GM23338 (cell line): ENCODE measurements around the gene CYP26C1. TPM values are rescaled to one million over a fixed set of nuclear protein-coding genes. Genes with fewer than 3 reads are reported as not detected.

Experiments used
- ATAC-seq: fragments of 200-7000 bp; cut with Tn5 transposase; 3 replicates; pipeline ENCODE4 v1.9.1; 2020
- DNase-seq: peaks from one replicate; pipeline ENCODE4 v3.0.0-alpha.2; 2015; ENCODE audit warnings: low spot score
- H2AFZ ChIP-seq: fragments of 200-600 bp; sonication (generic); 2 replicates; pipeline ENCODE4 v1.8.0; 2016; ENCODE audit warnings: antibody characterized with exemption, mild to moderate bottlenecking, moderate library complexity
- H3F3A ChIP-seq: fragments of 200-600 bp; sonication (generic); replicated peaks from 2 replicates; pipeline ENCODE4 v1.8.0; 2017; ENCODE audit warnings: antibody characterized with exemption, mixed run types, low read depth
- H3K27ac ChIP-seq: fragments of 200-600 bp; sonication (generic); 2 replicates; pipeline ENCODE4 v1.6.1; 2016; ENCODE audit warnings: low read depth
- H3K27me3 ChIP-seq: fragments of 200-600 bp; sonication (generic); 2 replicates; pipeline ENCODE4 v1.8.0; 2016; ENCODE audit warnings: mild to moderate bottlenecking, mixed run types, moderate library complexity; ENCODE audit not compliant: insufficient read depth
- H3K36me3 ChIP-seq: fragments of 200-600 bp; sonication (generic); 2 replicates; pipeline ENCODE4 v1.8.0; 2016; ENCODE audit warnings: mild to moderate bottlenecking; ENCODE audit not compliant: insufficient read depth
- H3K4me1 ChIP-seq: fragments of 200-600 bp; sonication (generic); 2 replicates; pipeline ENCODE4 v1.8.0; 2016; ENCODE audit warnings: mild to moderate bottlenecking, moderate library complexity; ENCODE audit not compliant: insufficient read depth
- H3K4me2 ChIP-seq: fragments of 200-600 bp; sonication (generic); 2 replicates; pipeline ENCODE4 v1.7.1; 2017; ENCODE audit warnings: mixed run types
- H3K4me3 ChIP-seq: fragments of 200-600 bp; sonication (generic); 2 replicates; pipeline ENCODE4 v1.6.1; 2016; ENCODE audit warnings: mixed run types
- H3K79me2 ChIP-seq: fragments of 200-600 bp; sonication (generic); replicated peaks from 2 replicates; pipeline ENCODE4 v1.8.0; 2017; ENCODE audit warnings: mild to moderate bottlenecking; ENCODE audit not compliant: insufficient read depth
- H3K9me2 ChIP-seq: fragments of 200-600 bp; sonication (generic); 2 replicates; pipeline ENCODE4 v1.8.0; 2017; ENCODE audit not compliant: insufficient read depth
- H4K20me1 ChIP-seq: fragments of 200-600 bp; sonication (generic); replicated peaks from 2 replicates; pipeline ENCODE4 v1.8.0; 2017; ENCODE audit warnings: mild to moderate bottlenecking; ENCODE audit not compliant: insufficient read depth
- H3K27ac Mint-ChIP-seq: 2 replicates; pipeline ENCODE4 v1.8.0; 2020; ENCODE audit warnings: inconsistent platforms, mild to moderate bottlenecking, moderate library complexity, mixed read lengths
- H3K27me3 Mint-ChIP-seq: 3 replicates; pipeline ENCODE4 v1.8.0; 2022; ENCODE audit warnings: low read depth, mild to moderate bottlenecking, moderate library complexity, mixed read lengths, inconsistent platforms; ENCODE audit not compliant: insufficient read depth, poor library complexity
- H3K36me3 Mint-ChIP-seq: 3 replicates; pipeline ENCODE4 v1.8.0; 2021; ENCODE audit warnings: low read depth, mild to moderate bottlenecking, inconsistent platforms, moderate library complexity, mixed read lengths
- H3K4me1 Mint-ChIP-seq: 3 replicates; pipeline ENCODE4 v1.8.0; 2020; ENCODE audit warnings: mild to moderate bottlenecking, inconsistent platforms, mixed read lengths
- H3K4me3 Mint-ChIP-seq: 3 replicates; pipeline ENCODE4 v1.8.0; 2021; ENCODE audit warnings: moderate library complexity, mild to moderate bottlenecking, inconsistent platforms, mixed read lengths
- H3K9me3 Mint-ChIP-seq: 3 replicates; pipeline ENCODE4 v1.8.0; 2020; ENCODE audit warnings: moderate library complexity, mild to moderate bottlenecking, inconsistent platforms, mixed read lengths
- EZH2 ChIP-seq: fragments of 200-600 bp; sonication (generic); IDR thresholded peaks from one replicate; pipeline ENCODE4 v1.8.0; 2017; ENCODE audit warnings: antibody characterized with exemption, mild to moderate bottlenecking, low read depth; ENCODE audit not compliant: unreplicated experiment
- JUNB ChIP-seq: IDR thresholded peaks from one replicate; pipeline ENCODE4 v1.6.1; 2016; ENCODE audit warnings: antibody characterized with exemption; ENCODE audit not compliant: unreplicated experiment
- POLR2AphosphoS5 ChIP-seq: IDR thresholded peaks from 2 replicates; pipeline ENCODE4 v1.6.1; 2016; ENCODE audit warnings: antibody characterized with exemption, low read depth
- STAT1 ChIP-seq: IDR thresholded peaks from one replicate; pipeline ENCODE4 v1.6.1; 2016; ENCODE audit warnings: antibody characterized with exemption; ENCODE audit not compliant: unreplicated experiment
- polyA plus RNA-seq: library from polyadenylated mRNA; unstranded; fragments of >200 nt; fragmentation: Nextera tagmentation; extraction: Ambion mirVana; gene quantifications from 2 replicates; pipeline ENCODE4 v1.2.1, GENCODE V29; 2016
- total RNA-seq: library from RNA; depleted of rRNA; stranded (reverse); fragments of >200 nt; shearing (Covaris generic); gene quantifications from 2 replicates; pipeline ENCODE4 v1.2.3, GENCODE V29; 2014
- TF ChIP-seq, protein P1 (sequence below), 2 experiments: fragments of 200-600 bp in 1 of 2; sonication (generic) in 1 of 2; conservative IDR thresholded peaks; 2 replicates each; pipeline versions ENCODE4 v1.5.1 to v1.6.1; 2016 to 2017; ENCODE audit warnings: antibody characterized with exemption in 2 of 2, low read depth in 2 of 2, mild to moderate bottlenecking in 2 of 2, moderate library complexity in 1 of 2
- TF ChIP-seq, protein P2 (sequence below): IDR thresholded peaks from one replicate; pipeline ENCODE4 v1.6.1; 2018; ENCODE audit warnings: antibody characterized with exemption; ENCODE audit not compliant: unreplicated experiment

CYP26C1 gene
- total and polyA plus RNA-seq, 2 experiments from 2014 or later, result 0.24 TPM; not detected in 1

DNA sequence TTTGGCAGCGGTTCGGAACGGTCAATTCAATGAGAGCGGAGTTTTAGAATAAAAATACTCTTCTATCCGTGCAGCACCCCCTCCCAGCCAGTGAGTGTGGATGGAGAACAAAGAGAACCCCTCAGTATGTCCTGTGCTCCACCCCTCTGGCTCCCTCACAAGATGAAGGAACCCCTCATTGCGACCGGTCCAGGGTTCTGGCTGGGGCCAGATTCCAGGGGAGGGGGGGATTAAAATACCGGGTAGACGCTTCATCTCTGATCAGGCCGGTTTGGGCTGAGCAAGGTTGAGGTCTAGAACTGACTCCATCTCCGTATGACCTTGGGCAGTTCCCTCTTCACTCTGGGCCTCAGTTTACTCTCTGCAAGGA lies 5.9 kb downstream of the CYP26C1 start:
- peak overlapping the region; percentile 55; the same call in 1 of the 2 replicates for H3K4me3 ChIP-seq
- no peak for TF ChIP-seq STAT1
- TF ChIP-seq JUNB, result no peak
- TF ChIP-seq EZH2, result peak; percentile 58
- DNase-seq, result no peak
- Mint-ChIP-seq H3K4me3 (peak overlapping the region; percentile 50), H3K9me3 (no peaks in the 10 kb centered on the region; the same call in 2 of the 3 replicates), H3K27me3 (peaks cover 98% of the 10 kb centered on the region), H3K4me1 (peaks cover 50% of the 10 kb centered on the region), H3K27ac (no peak overlapping the region), H3K36me3 (no peaks in the 10 kb centered on the region; the same call in 2 of the 3 replicates)
- no peaks in the 10 kb centered on the region for H3K36me3 ChIP-seq
- H3F3A ChIP-seq, result peaks cover 34% of the 10 kb centered on the region
- ATAC-seq, result no peak
- H3K27me3 ChIP-seq, result peaks cover 100% of the 10 kb centered on the region
- H3K4me1 ChIP-seq, result peaks cover 29% of the 10 kb centered on the region; the same call in 1 of the 2 replicates
- H3K79me2 ChIP-seq, result no peaks in the 10 kb centered on the region
- H3K4me2 ChIP-seq, result peak overlapping the region; percentile 79
- no peaks in the 10 kb centered on the region for H3K9me2 ChIP-seq
- no peak overlapping the region for H3K27ac ChIP-seq
- peaks cover 21% of the 10 kb centered on the region for H4K20me1 ChIP-seq
- H2AFZ ChIP-seq, result no peak overlapping the region

DNA sequence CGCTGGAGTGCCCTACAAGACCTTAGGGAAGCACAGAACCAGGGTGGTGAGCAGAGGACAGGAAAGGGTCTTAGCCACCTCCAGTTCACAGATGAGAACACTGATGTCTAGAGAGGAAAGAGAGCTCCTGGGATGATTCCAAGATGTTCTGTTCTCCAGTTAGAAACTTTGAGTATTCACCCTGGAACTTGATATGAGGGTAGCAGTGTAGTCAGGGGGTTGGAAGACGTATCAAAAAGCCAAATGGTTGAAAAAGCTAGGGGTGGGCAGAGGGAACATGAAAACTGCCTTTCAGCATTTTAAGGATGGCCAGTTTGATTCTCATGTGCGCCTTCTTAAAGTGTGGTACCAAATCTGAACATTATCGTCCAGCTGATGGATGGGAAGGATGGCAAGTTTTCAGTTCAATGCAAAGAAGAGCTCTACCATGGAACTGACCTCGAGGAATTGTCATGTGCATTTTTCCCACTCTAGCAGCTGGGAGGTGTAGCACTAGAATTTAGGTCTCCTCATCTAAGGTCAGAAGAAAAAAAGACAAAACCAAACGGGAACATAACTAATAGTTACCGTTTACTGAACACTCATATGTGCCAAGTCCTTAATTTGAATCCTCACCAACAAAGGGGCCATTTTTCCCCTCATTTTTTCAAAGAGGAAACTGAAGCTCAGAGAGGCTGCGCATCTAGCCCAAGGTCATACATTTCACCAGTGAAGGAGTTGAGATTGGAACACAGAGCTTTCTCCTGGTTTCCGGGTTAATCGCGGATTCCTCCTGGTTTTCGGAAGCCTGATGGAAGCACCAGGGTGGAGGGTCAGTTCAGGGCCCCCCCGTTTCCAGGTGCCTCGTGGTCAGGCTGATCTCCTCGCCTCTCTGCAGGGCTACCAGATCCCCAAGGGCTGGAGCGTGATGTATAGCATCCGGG lies 7.1 kb downstream of the CYP26C1 start:
- H4K20me1 ChIP-seq, result peaks cover 21% of the 10 kb centered on the region
- ATAC-seq (no peak), DNase-seq (no peak)
- peaks cover 100% of the 10 kb centered on the region for H3K27me3 ChIP-seq
- Mint-ChIP-seq H3K4me3 (peak overlapping the region; percentile 67), H3K27ac (no peak overlapping the region), H3K9me3 (no peaks in the 10 kb centered on the region; the same call in 2 of the 3 replicates), H3K4me1 (peaks cover 49% of the 10 kb centered on the region), H3K27me3 (peaks cover 98% of the 10 kb centered on the region), H3K36me3 (no peaks in the 10 kb centered on the region; the same call in 2 of the 3 replicates)
- no peaks in the 10 kb centered on the region for H3K9me2 ChIP-seq
- no peak overlapping the region for H3K27ac ChIP-seq
- H3F3A ChIP-seq, result peaks cover 35% of the 10 kb centered on the region
- H3K36me3 ChIP-seq, result no peaks in the 10 kb centered on the region
- TF ChIP-seq, protein P1, sequence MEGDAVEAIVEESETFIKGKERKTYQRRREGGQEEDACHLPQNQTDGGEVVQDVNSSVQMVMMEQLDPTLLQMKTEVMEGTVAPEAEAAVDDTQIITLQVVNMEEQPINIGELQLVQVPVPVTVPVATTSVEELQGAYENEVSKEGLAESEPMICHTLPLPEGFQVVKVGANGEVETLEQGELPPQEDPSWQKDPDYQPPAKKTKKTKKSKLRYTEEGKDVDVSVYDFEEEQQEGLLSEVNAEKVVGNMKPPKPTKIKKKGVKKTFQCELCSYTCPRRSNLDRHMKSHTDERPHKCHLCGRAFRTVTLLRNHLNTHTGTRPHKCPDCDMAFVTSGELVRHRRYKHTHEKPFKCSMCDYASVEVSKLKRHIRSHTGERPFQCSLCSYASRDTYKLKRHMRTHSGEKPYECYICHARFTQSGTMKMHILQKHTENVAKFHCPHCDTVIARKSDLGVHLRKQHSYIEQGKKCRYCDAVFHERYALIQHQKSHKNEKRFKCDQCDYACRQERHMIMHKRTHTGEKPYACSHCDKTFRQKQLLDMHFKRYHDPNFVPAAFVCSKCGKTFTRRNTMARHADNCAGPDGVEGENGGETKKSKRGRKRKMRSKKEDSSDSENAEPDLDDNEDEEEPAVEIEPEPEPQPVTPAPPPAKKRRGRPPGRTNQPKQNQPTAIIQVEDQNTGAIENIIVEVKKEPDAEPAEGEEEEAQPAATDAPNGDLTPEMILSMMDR (conservative IDR thresholded peaks at IDR 0.05; ENCODE audit: low read depth in 2 of 2), result no peak
- TF ChIP-seq, protein P2, sequence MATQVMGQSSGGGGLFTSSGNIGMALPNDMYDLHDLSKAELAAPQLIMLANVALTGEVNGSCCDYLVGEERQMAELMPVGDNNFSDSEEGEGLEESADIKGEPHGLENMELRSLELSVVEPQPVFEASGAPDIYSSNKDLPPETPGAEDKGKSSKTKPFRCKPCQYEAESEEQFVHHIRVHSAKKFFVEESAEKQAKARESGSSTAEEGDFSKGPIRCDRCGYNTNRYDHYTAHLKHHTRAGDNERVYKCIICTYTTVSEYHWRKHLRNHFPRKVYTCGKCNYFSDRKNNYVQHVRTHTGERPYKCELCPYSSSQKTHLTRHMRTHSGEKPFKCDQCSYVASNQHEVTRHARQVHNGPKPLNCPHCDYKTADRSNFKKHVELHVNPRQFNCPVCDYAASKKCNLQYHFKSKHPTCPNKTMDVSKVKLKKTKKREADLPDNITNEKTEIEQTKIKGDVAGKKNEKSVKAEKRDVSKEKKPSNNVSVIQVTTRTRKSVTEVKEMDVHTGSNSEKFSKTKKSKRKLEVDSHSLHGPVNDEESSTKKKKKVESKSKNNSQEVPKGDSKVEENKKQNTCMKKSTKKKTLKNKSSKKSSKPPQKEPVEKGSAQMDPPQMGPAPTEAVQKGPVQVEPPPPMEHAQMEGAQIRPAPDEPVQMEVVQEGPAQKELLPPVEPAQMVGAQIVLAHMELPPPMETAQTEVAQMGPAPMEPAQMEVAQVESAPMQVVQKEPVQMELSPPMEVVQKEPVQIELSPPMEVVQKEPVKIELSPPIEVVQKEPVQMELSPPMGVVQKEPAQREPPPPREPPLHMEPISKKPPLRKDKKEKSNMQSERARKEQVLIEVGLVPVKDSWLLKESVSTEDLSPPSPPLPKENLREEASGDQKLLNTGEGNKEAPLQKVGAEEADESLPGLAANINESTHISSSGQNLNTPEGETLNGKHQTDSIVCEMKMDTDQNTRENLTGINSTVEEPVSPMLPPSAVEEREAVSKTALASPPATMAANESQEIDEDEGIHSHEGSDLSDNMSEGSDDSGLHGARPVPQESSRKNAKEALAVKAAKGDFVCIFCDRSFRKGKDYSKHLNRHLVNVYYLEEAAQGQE, result no peak
- TF ChIP-seq POLR2AphosphoS5 (no peak), EZH2 (peak; percentile 86)
- peak overlapping the region; percentile 82 for H3K4me2 ChIP-seq
- H3K4me1 ChIP-seq, result peaks cover 37% of the 10 kb centered on the region; the same call in 1 of the 2 replicates
- H3K4me3 ChIP-seq, result peak overlapping the region; percentile 54
- peak overlapping the region; percentile 88; the same call in 1 of the 2 replicates for H2AFZ ChIP-seq
- no peaks in the 10 kb centered on the region for H3K79me2 ChIP-seq
